Large intestine (tissue), 12 donors: ENCODE measurements around the gene ABHD17C. TPM values are rescaled to one million over a fixed set of nuclear protein-coding genes. Genes with fewer than 3 reads are reported as not detected.
A peak's percentile ranks its signal among the peaks of the same experiment; 100 is the strongest.
"Not testable (repeated sequence)": the region's sequence is repeated elsewhere in the genome, so short reads cannot be mapped to it uniquely, and the experiment has no call there.

Source experiments
- DNase-seq, 2 donors: peaks; one replicate each; pipeline versions ENCODE4 v3.0.0 to v3.0.0-alpha.2; 2013
- H3K27ac ChIP-seq: one replicate; pipeline ENCODE4 v1.5.1; 2013; ENCODE audit warnings: low read length
- H3K27me3 ChIP-seq: 2 replicates; pipeline ENCODE4 v1.6.1; 2013; ENCODE audit warnings: low read length; ENCODE audit not compliant: control insufficient read depth, insufficient read depth
- H3K36me3 ChIP-seq: 2 replicates; pipeline ENCODE4 v1.6.1; 2013; ENCODE audit warnings: low read length; ENCODE audit not compliant: control insufficient read depth, insufficient read depth
- H3K4me1 ChIP-seq: one replicate; pipeline ENCODE4 v1.6.1; 2013; ENCODE audit warnings: low read length; ENCODE audit not compliant: control insufficient read depth, insufficient read depth
- H3K4me3 ChIP-seq: one replicate; pipeline ENCODE4 v1.5.1; 2013; ENCODE audit warnings: low read length
- H3K9me3 ChIP-seq: one replicate; pipeline ENCODE4 v1.6.1; 2013; ENCODE audit warnings: mild to moderate bottlenecking, low read depth, low read length, moderate library complexity; ENCODE audit not compliant: control insufficient read depth
- WGBS: methylation state at CpG from one replicate; pipeline ENCODE4 v1.1.5; 2013; ENCODE audit warnings: low lambda C conversion rate; ENCODE audit not compliant: insufficient coverage; 5-methylcytosine and 5-hydroxymethylcytosine counted together
- long read RNA-seq, 11 donors: transcript quantifications; one replicate each; lab custom pipeline, GENCODE V29; 2026
- polyA plus RNA-seq: library from polyadenylated mRNA; unstranded; fragments of 120-200 nt; gene quantifications from one replicate; pipeline ENCODE4 v1.2.1, GENCODE V29; 2013

The ABHD17C gene
- polyA plus RNA-seq, result 50.7 TPM
- long read RNA-seq, donor 1, transcript ABHD17C-201 (3 exons, 2,368 nt), result major isoform, 9 of 14 reads
- long read RNA-seq, donor 1, partial matches to known transcripts, result 5 of 14 reads
- long read RNA-seq, donor 1, other reads (novel, unspliced or antisense), result 0 of 14 reads
- long read RNA-seq, donor 2, transcript ABHD17C-201 (3 exons, 2,368 nt), result major isoform, 40 of 40 reads
- long read RNA-seq, donor 2, partial matches to known transcripts, result 0 of 40 reads
- long read RNA-seq, donor 2, other reads (novel, unspliced or antisense), result 0 of 40 reads
- long read RNA-seq, donor 3, result 0 reads
- long read RNA-seq, donor 4, transcript ABHD17C-201 (3 exons, 2,368 nt), result major isoform, 6 of 6 reads
- long read RNA-seq, donor 4, partial matches to known transcripts, result 0 of 6 reads
- long read RNA-seq, donor 4, other reads (novel, unspliced or antisense), result 0 of 6 reads
- long read RNA-seq, donor 5, transcript ABHD17C-201 (3 exons, 2,368 nt), result major isoform, 20 of 33 reads
- long read RNA-seq, donor 5, partial matches to known transcripts, result 13 of 33 reads
- long read RNA-seq, donor 5, other reads (novel, unspliced or antisense), result 0 of 33 reads
- long read RNA-seq, donor 6, transcript ABHD17C-201 (3 exons, 2,368 nt), result major isoform, 37 of 47 reads
- long read RNA-seq, donor 6, partial matches to known transcripts, result 10 of 47 reads
- long read RNA-seq, donor 6, other reads (novel, unspliced or antisense), result 0 of 47 reads
- long read RNA-seq, donor 7, transcript ABHD17C-201 (3 exons, 2,368 nt), result major isoform, 14 of 14 reads
- long read RNA-seq, donor 7, partial matches to known transcripts, result 0 of 14 reads
- long read RNA-seq, donor 7, other reads (novel, unspliced or antisense), result 0 of 14 reads
- long read RNA-seq, donor 8, transcript ABHD17C-201 (3 exons, 2,368 nt), result major isoform, 27 of 37 reads
- long read RNA-seq, donor 8, partial matches to known transcripts, result 10 of 37 reads
- long read RNA-seq, donor 8, other reads (novel, unspliced or antisense), result 0 of 37 reads
- long read RNA-seq, donor 9, transcript ABHD17C-201 (3 exons, 2,368 nt), result major isoform, 12 of 12 reads
- long read RNA-seq, donor 9, partial matches to known transcripts, result 0 of 12 reads
- long read RNA-seq, donor 9, other reads (novel, unspliced or antisense), result 0 of 12 reads
- long read RNA-seq, donor 10, transcript ABHD17C-201 (3 exons, 2,368 nt), result major isoform, 27 of 37 reads
- long read RNA-seq, donor 10, partial matches to known transcripts, result 10 of 37 reads
- long read RNA-seq, donor 10, other reads (novel, unspliced or antisense), result 0 of 37 reads
- long read RNA-seq, donor 11, transcript ABHD17C-201 (3 exons, 2,368 nt), result major isoform, 13 of 26 reads
- long read RNA-seq, donor 11, partial matches to known transcripts, result 13 of 26 reads
- long read RNA-seq, donor 11, other reads (novel, unspliced or antisense), result 0 of 26 reads

GRCh38 chr15:80695099-80695910 lies at the start of gene ABHD17C:
ABHD17C (plus strand) TSS chr15:80695310; CDS start chr15:80695430, 120 bp downstream.
- Histone ChIP-seq H3K36me3 (peaks cover 9% of the 10 kb centered on the region), H3K4me3 (peak within 1 kb of the TSS; percentile 76), H3K4me1 (peaks cover 16% of the 10 kb centered on the region), H3K27ac (peak within 1 kb of the TSS; percentile 63), H3K9me3 (no peaks in the 10 kb centered on the region), H3K27me3 (no peaks in the 10 kb centered on the region)
- WGBS, result no CpG with 5 or more reads among the region's 122 CpGs
- peak; percentile 55 to 78 for DNase-seq

DNA sequence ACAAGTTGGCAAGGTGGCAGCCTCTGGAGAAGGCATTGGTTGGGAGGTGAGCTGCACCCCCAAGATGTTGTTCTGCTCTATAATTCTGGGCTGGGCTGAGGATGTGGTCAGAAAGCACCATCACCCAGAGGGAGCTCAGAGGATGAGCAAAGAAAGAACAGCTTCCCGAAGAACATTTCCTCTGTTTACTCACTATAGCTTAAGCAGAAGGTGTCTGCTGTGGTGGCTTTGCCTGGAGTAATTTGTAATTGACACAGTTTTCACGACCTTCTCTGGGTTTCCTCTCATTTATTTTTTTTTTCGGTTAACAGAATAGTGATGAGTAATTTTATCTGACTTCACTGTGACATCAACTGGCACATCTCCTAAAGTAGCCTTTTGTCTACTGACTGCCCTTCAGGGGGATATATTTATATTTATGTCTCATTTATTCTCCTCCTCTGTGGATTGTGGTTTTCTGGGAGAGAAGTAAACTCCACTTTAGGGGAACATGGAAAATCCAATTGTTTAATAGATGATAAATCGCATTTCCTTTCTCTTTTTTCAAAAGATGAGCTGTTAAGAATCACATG lies 49.5 kb upstream of the ABHD17C start:
- DNase-seq, result no peak
- Histone ChIP-seq H3K27me3 (no peaks in the 10 kb centered on the region), H3K9me3 (peaks cover 7% of the 10 kb centered on the region), H3K4me3 (no peak overlapping the region), H3K36me3 (no peaks in the 10 kb centered on the region), H3K27ac (no peak overlapping the region), H3K4me1 (no peaks in the 10 kb centered on the region)
- WGBS, result 89% methylated on average over 3 of the region's 4 CpGs

- H3K27ac ChIP-seq, H3K4me1 ChIP-seq, H3K36me3 ChIP-seq, H3K27me3 ChIP-seq, H3K4me3 ChIP-seq, DNase-seq: not testable (repeated sequence)
- peaks cover 12% of the 10 kb centered on the region for H3K9me3 ChIP-seq
- no CpG with 5 or more reads among the region's 30 CpGs for WGBS
These were observed 47.7 kb upstream of the ABHD17C start for GRCh38 chr15:80647424-80647823.

GRCh38 chr15:80654299-80654698 lies 40.8 kb upstream of the ABHD17C start:
- no peak overlapping the region for H3K4me3 ChIP-seq
- no peak overlapping the region for H3K27ac ChIP-seq
- DNase-seq, result no peak
- peaks cover 5% of the 10 kb centered on the region for H3K9me3 ChIP-seq
- no CpG with 5 or more reads among the region's 1 CpG for WGBS
- H3K27me3 ChIP-seq, result no peaks in the 10 kb centered on the region
- no peaks in the 10 kb centered on the region for H3K4me1 ChIP-seq
- H3K36me3 ChIP-seq, result no peaks in the 10 kb centered on the region

DNA sequence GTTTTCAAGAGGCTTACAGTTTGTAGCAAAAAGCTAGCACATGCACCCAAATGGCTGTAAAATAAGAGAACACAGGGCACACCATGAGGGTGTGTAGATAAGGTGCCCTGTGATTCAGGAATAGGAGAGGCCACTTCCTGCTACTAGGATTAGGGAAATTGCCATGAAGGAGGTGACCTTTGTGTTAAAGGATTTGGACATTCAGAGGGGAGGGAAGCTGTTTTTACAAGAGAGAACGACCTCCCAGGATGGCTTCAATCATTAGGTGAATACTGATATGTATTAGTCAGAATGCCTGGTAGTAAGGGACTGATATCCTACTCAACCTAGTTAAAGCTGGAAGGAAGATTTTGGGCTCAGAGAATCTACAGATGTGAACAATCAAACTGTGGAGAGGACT lies 35.7 kb upstream of the ABHD17C start:
- 0% methylated on average over 1 of the region's 1 CpG for WGBS
- H3K36me3 ChIP-seq, result no peaks in the 10 kb centered on the region
- no peaks in the 10 kb centered on the region for H3K4me1 ChIP-seq
- no peaks in the 10 kb centered on the region for H3K9me3 ChIP-seq
- peak; percentile 12 to 54 for DNase-seq
- H3K4me3 ChIP-seq, result no peak overlapping the region
- H3K27ac ChIP-seq, result no peak overlapping the region
- no peaks in the 10 kb centered on the region for H3K27me3 ChIP-seq

- H3K4me1 ChIP-seq, result no peaks in the 10 kb centered on the region
- no peaks in the 10 kb centered on the region for H3K27me3 ChIP-seq
- no peak overlapping the region for H3K27ac ChIP-seq
- no peaks in the 10 kb centered on the region for H3K36me3 ChIP-seq
- no peak overlapping the region for H3K4me3 ChIP-seq
- peak in 1 of 2 donors; percentile 59 for DNase-seq
- no peaks in the 10 kb centered on the region for H3K9me3 ChIP-seq
These were observed 35.0 kb upstream of the ABHD17C start for GRCh38 chr15:80660119-80660518.

DNA sequence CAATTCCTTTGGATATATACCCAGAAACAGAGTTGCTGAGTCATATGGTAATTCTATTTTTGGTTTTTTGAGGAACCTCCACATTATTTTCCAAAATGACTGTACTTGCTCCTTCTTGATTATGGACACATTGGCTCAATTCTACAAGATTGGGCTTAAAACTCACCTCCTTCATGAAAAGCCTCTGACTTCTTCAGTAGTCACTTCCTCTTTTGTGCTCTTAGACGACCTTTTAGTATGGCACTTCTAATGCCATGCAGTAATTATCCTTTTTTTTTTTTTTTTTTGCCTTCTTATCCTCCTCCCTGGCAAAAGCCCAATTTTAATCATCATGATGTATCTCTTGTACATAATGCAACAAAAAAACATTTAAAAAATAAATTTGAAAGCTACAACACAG lies 33.0 kb upstream of the ABHD17C start:
- no peaks in the 10 kb centered on the region for H3K36me3 ChIP-seq
- WGBS, result 57% methylated on average over 1 of the region's 1 CpG
- no peaks in the 10 kb centered on the region for H3K4me1 ChIP-seq
- no peaks in the 10 kb centered on the region for H3K27me3 ChIP-seq
- no peak overlapping the region for H3K4me3 ChIP-seq
- no peak for DNase-seq
- H3K9me3 ChIP-seq, result no peaks in the 10 kb centered on the region
- H3K27ac ChIP-seq, result no peak overlapping the region

- no peaks in the 10 kb centered on the region for H3K36me3 ChIP-seq
- H3K9me3 ChIP-seq, result no peaks in the 10 kb centered on the region
- H3K27me3 ChIP-seq, result no peaks in the 10 kb centered on the region
- H3K27ac ChIP-seq, result peak overlapping the region; percentile 1
- H3K4me3 ChIP-seq, result no peak overlapping the region
- no peaks in the 10 kb centered on the region for H3K4me1 ChIP-seq
- DNase-seq, result peak; percentile 41 to 68
- WGBS, result 92% methylated on average over 2 of the region's 7 CpGs
These were observed 32.2 kb upstream of the ABHD17C start for GRCh38 chr15:80662757-80663553.

GRCh38 chr15:80665151-80665550 lies 30.0 kb upstream of the ABHD17C start:
- Histone ChIP-seq H3K27me3 (no peaks in the 10 kb centered on the region), H3K4me1 (no peaks in the 10 kb centered on the region), H3K9me3 (no peaks in the 10 kb centered on the region), H3K36me3 (no peaks in the 10 kb centered on the region), H3K4me3 (no peak overlapping the region), H3K27ac (no peak overlapping the region)
- no CpG with 5 or more reads among the region's 2 CpGs for whole genome bisulfite sequencing
- DNase-seq, result no peak
